RPMI7951 (cell line): Measurements from ENCODE around the gene KRTAP4-1. TPM values are rescaled to one million over a fixed set of nuclear protein-coding genes. Genes with fewer than 3 reads are reported as not detected.
"Not testable (repeated sequence)": the region's sequence is repeated elsewhere in the genome, so short reads cannot be mapped to it uniquely, and the experiment has no call there.

ENCODE experiments used
- DNase-seq: peaks from one replicate; pipeline ENCODE4 v3.0.0-alpha.2; 2012; ENCODE audit warnings: low read depth
- total RNA-seq: library from RNA; depleted of rRNA; stranded (reverse); fragments of >200 nt; shearing (Covaris generic); gene quantifications from 2 replicates; pipeline ENCODE4 v1.2.3, GENCODE V29; 2014

Gene KRTAP4-1
- total RNA-seq, 1 experiment from 2014 or later: not detected

GRCh38 chr17:41176744-41177387 is 7.8 kb downstream of the KRTAP4-1 start:
- DNase-seq: no peak

- DNase-seq: no peak
These were observed 12.8 kb downstream of the KRTAP4-1 start for GRCh38 chr17:41171886-41172285.

- no peak for DNase-seq
These were observed 16.6 kb downstream of the KRTAP4-1 start, which contains the start of gene KRTAP4-3 for GRCh38 chr17:41168121-41168520. Gene KRTAP4-3, minus strand, starts transcription at chr17:41168221. Its CDS starts 49 bp downstream, at chr17:41168172.

GRCh38 chr17:41167561-41167960 is 17.1 kb downstream of the KRTAP4-1 start:
- no peak for DNase-seq

GRCh38 chr17:41163828-41164227 is 20.9 kb downstream of the KRTAP4-1 start:
- DNase-seq: no peak

GRCh38 chr17:41160648-41161047 is 24.1 kb downstream of the KRTAP4-1 start, which contains the start of gene KRTAP4-4:
Gene KRTAP4-4, minus strand, starts transcription at chr17:41160748. Its CDS starts 57 bp downstream, at chr17:41160691.
- no peak for DNase-seq

- not testable (repeated sequence) for DNase-seq
These were observed 24.5 kb downstream of the KRTAP4-1 start for GRCh38 chr17:41160190-41160589.

- DNase-seq: no peak
These were observed 30.9 kb downstream of the KRTAP4-1 start for GRCh38 chr17:41153856-41154255.

- no peak for DNase-seq
These were observed 33.2 kb downstream of the KRTAP4-1 start for GRCh38 chr17:41151525-41151924.

GRCh38 chr17:41150026-41150425 is 34.7 kb downstream of the KRTAP4-1 start:
- no peak for DNase-seq

- DNase-seq: no peak
These were observed 35.1 kb downstream of the KRTAP4-1 start, which contains the start of gene KRTAP4-5 for GRCh38 chr17:41149652-41149985. Gene KRTAP4-5, minus strand, starts transcription at chr17:41149825. Its CDS starts 58 bp downstream, at chr17:41149767.

- DNase-seq: not testable (repeated sequence)
These were observed 35.6 kb downstream of the KRTAP4-1 start for GRCh38 chr17:41148971-41149651.

GRCh38 chr17:41147531-41148204 is 37.0 kb downstream of the KRTAP4-1 start:
- no peak for DNase-seq

- no peak for DNase-seq
These were observed 39.5 kb downstream of the KRTAP4-1 start for GRCh38 chr17:41145261-41145660.

GRCh38 chr17:41144846-41145245 is 39.9 kb downstream of the KRTAP4-1 start:
- DNase-seq: no peak

GRCh38 chr17:41141361-41141760 is 43.4 kb downstream of the KRTAP4-1 start:
- no peak for DNase-seq

GRCh38 chr17:41140360-41141131 is 44.2 kb downstream of the KRTAP4-1 start, which contains the start of gene KRTAP4-6:
Gene KRTAP4-6, minus strand, starts transcription at chr17:41140544. Its CDS starts 57 bp downstream, at chr17:41140487.
- DNase-seq: peak; percentile 75

GRCh38 chr17:41139865-41140264 is 44.8 kb downstream of the KRTAP4-1 start:
- DNase-seq: not testable (repeated sequence)
